IMR-90 (cell line): ENCODE results near the gene LPCAT4. TPM values are rescaled to one million over a fixed set of nuclear protein-coding genes. Genes with fewer than 3 reads are reported as not detected.

Source experiments
- ATAC-seq: fragments of 200-7000 bp; cut with Tn5 transposase; 2 replicates; pipeline ENCODE4 v1.9.1; 2020; ENCODE audit warnings: low read depth, mild to moderate bottlenecking, moderate library complexity
- BruUV-seq: library from RNA; stranded (reverse); fragments of 400-500 nt; replicated peaks from 2 replicates; lab custom pipeline; 2021; lab: Mats Ljungman, UMichigan
- CTCF ChIA-PET: fragments of 300-600 bp; formaldehyde crosslinking; extraction: SDS; loops from one replicate; lab custom pipeline; 2021; ENCODE audit warnings: antibody characterized with exemption; lab: Yijun Ruan, JAX
- POLR2A ChIA-PET: fragments of 300-600 bp; sonication (Branson Sonifier 250); formaldehyde crosslinking; loops from one replicate; lab custom pipeline; 2022; ENCODE audit warnings: antibody characterized with exemption; ENCODE audit not compliant: unreplicated experiment; lab: Charles Lee
- DNase-seq: peaks from one replicate; pipeline ENCODE4 v3.0.0; 2013
- H2AFZ ChIP-seq: replicated peaks from 2 replicates; pipeline ENCODE3; 2013; ENCODE audit warnings: low read length, mild to moderate bottlenecking; ENCODE audit not compliant: poor library complexity
- H2AK5ac ChIP-seq: 2 replicates; pipeline ENCODE4 v1.6.1; 2013; ENCODE audit warnings: low read depth, low read length, inconsistent platforms
- H2AK9ac ChIP-seq: replicated peaks from 2 replicates; pipeline ENCODE3; 2013; ENCODE audit warnings: mild to moderate bottlenecking, low read depth, low read length, moderate library complexity; ENCODE audit not compliant: poor library complexity
- H2BK120ac ChIP-seq: 2 replicates; pipeline ENCODE4 v1.6.1; 2013; ENCODE audit warnings: low read depth, low read length, inconsistent platforms
- H2BK15ac ChIP-seq: 3 replicates; pipeline ENCODE4 v1.6.1; 2013; ENCODE audit warnings: low read depth, low read length, inconsistent platforms
- H2BK20ac ChIP-seq: 2 replicates; pipeline ENCODE4 v1.6.1; 2013; ENCODE audit warnings: low read depth, mild to moderate bottlenecking, inconsistent platforms, low read length, moderate library complexity
- H2BK5ac ChIP-seq: 2 replicates; pipeline ENCODE4 v1.6.1; 2013; ENCODE audit warnings: mild to moderate bottlenecking, low read depth, low read length, inconsistent platforms; ENCODE audit not compliant: poor library complexity, severe bottlenecking
- H3K14ac ChIP-seq: replicated peaks from 2 replicates; pipeline ENCODE4 v1.6.1; 2013; ENCODE audit warnings: low read depth, low read length, inconsistent platforms
- H3K18ac ChIP-seq: 2 replicates; pipeline ENCODE4 v1.6.1; 2013; ENCODE audit warnings: low read depth, low read length, control low read depth
- H3K23ac ChIP-seq: 2 replicates; pipeline ENCODE4 v1.6.1; 2013; ENCODE audit warnings: low read depth, low read length, inconsistent platforms
- H3K27ac ChIP-seq: 2 replicates; pipeline ENCODE4 v1.5.1; 2013; ENCODE audit warnings: mild to moderate bottlenecking, control low read depth, low read length; ENCODE audit not compliant: insufficient read depth
- H3K27me3 ChIP-seq: 2 replicates; pipeline ENCODE4 v1.6.1; 2013; ENCODE audit warnings: low read length; ENCODE audit not compliant: control insufficient read depth, insufficient read depth
- H3K36me3 ChIP-seq: 2 replicates; pipeline ENCODE4 v1.6.1; 2013; ENCODE audit warnings: low read length, mixed read lengths; ENCODE audit not compliant: control insufficient read depth, insufficient read depth
- H3K4ac ChIP-seq: 2 replicates; pipeline ENCODE4 v1.6.1; 2013; ENCODE audit warnings: low read depth, low read length, inconsistent platforms
- H3K4me1 ChIP-seq: 2 replicates; pipeline ENCODE4 v1.6.1; 2013; ENCODE audit warnings: low read length, mixed read lengths; ENCODE audit not compliant: control insufficient read depth, insufficient read depth
- H3K4me2 ChIP-seq: 2 replicates; pipeline ENCODE4 v1.6.1; 2013; ENCODE audit warnings: low read depth, mild to moderate bottlenecking, control low read depth, low read length, moderate library complexity
- H3K4me3 ChIP-seq: 2 replicates; pipeline ENCODE4 v1.5.1; 2013; ENCODE audit warnings: low read depth, mild to moderate bottlenecking, control low read depth, low read length, moderate library complexity; ENCODE audit not compliant: insufficient read depth
- H3K56ac ChIP-seq: 2 replicates; pipeline ENCODE4 v1.6.1; 2013; ENCODE audit warnings: low read length, inconsistent platforms; ENCODE audit not compliant: insufficient read depth; ENCODE audit errors: extremely low read depth
- H3K79me1 ChIP-seq, 2 experiments: 2 replicates each; pipeline ENCODE4 v1.6.1; 2013; ENCODE audit warnings: low read length in 2 of 2, inconsistent platforms in 1 of 2, low read depth in 1 of 2
- H3K9ac ChIP-seq: 2 replicates; pipeline ENCODE4 v1.6.1; 2013; ENCODE audit warnings: low read depth, low read length, control low read depth
- H3K9me1 ChIP-seq: 2 replicates; pipeline ENCODE4 v1.6.1; 2013; ENCODE audit warnings: low read length, inconsistent platforms; ENCODE audit not compliant: insufficient read depth
- H3K9me3 ChIP-seq: 2 replicates; pipeline ENCODE4 v1.6.1; 2013; ENCODE audit warnings: low read length; ENCODE audit not compliant: control insufficient read depth, insufficient read depth
- H4K20me1 ChIP-seq: 2 replicates; pipeline ENCODE4 v1.6.1; 2013; ENCODE audit warnings: low read length, inconsistent platforms; ENCODE audit not compliant: insufficient read depth
- H4K5ac ChIP-seq: 2 replicates; pipeline ENCODE4 v1.6.1; 2013; ENCODE audit warnings: mild to moderate bottlenecking, low read depth, low read length, control low read depth
- H4K8ac ChIP-seq, 2 experiments: 2 replicates each; pipeline ENCODE4 v1.6.1; 2013; ENCODE audit warnings: low read depth in 2 of 2, low read length in 2 of 2, control low read depth in 1 of 2, inconsistent platforms in 1 of 2
- H4K91ac ChIP-seq: 2 replicates; pipeline ENCODE4 v1.6.1; 2013; ENCODE audit warnings: low read depth, low read length, inconsistent platforms; ENCODE audit not compliant: insufficient read depth
- BHLHE40 ChIP-seq: fragments of 150-350 bp; IDR thresholded peaks from 2 replicates; pipeline ENCODE4 v1.6.1; 2016; ENCODE audit warnings: mild to moderate bottlenecking, low read depth, low read length
- CEBPB ChIP-seq: IDR thresholded peaks from 2 replicates; pipeline ENCODE4 v1.6.1; 2012; ENCODE audit warnings: low read depth, low read length, improper control_type of control experiment
- CHD1 ChIP-seq: IDR thresholded peaks from 2 replicates; pipeline ENCODE4 v1.6.1; 2012; ENCODE audit warnings: low read depth, low read length, improper control_type of control experiment
- FOS ChIP-seq: fragments of 150-350 bp; IDR thresholded peaks from 2 replicates; pipeline ENCODE4 v1.6.1; 2016; ENCODE audit warnings: low read depth, low read length
- MAFK ChIP-seq: IDR thresholded peaks from 2 replicates; pipeline ENCODE4 v1.6.1; 2012; ENCODE audit warnings: low read depth, low read length, improper control_type of control experiment
- MAZ ChIP-seq: IDR thresholded peaks from 2 replicates; pipeline ENCODE4 v1.6.1; 2012; ENCODE audit warnings: low read depth, mild to moderate bottlenecking, low read length, improper control_type of control experiment, moderate library complexity, borderline replicate concordance
- MXI1 ChIP-seq: IDR thresholded peaks from 2 replicates; pipeline ENCODE4 v1.6.1; 2012; ENCODE audit warnings: low read depth, mild to moderate bottlenecking, low read length, moderate library complexity, borderline replicate concordance
- POLR2A ChIP-seq: IDR thresholded peaks from 2 replicates; pipeline ENCODE4 v1.6.1; 2012; ENCODE audit warnings: mild to moderate bottlenecking, low read depth, low read length
- RAD21 ChIP-seq: IDR thresholded peaks from 2 replicates; pipeline ENCODE4 v1.6.1; 2012; ENCODE audit warnings: low read length, improper control_type of control experiment
- RCOR1 ChIP-seq: IDR thresholded peaks from 2 replicates; pipeline ENCODE4 v1.6.1; 2012; ENCODE audit warnings: mild to moderate bottlenecking, low read length, improper control_type of control experiment; ENCODE audit not compliant: insufficient replicate concordance
- RFX5 ChIP-seq: IDR thresholded peaks from 2 replicates; pipeline ENCODE4 v1.8.0; 2012; ENCODE audit warnings: low read depth, mild to moderate bottlenecking, low read length, moderate library complexity
- SMC3 ChIP-seq: fragments of 150-350 bp; IDR thresholded peaks from 2 replicates; pipeline ENCODE4 v1.6.1; 2016; ENCODE audit warnings: low read depth, mild to moderate bottlenecking, antibody characterized with exemption, low read length, moderate library complexity
- WGBS, 2 experiments: methylation state at CpG; one replicate each; pipeline versions ENCODE4 v1.1.5 to v1.1.7; 2013; ENCODE audit warnings: missing lambda C conversion rate in 2 of 2; ENCODE audit not compliant: insufficient read length in 1 of 2; ENCODE audit errors: extremely low coverage in 2 of 2; 5-methylcytosine and 5-hydroxymethylcytosine counted together
- dilution Hi-C: fragments of 300-500 bp; cut with HindIII; formaldehyde crosslinking; loops from one replicate; pipeline ENCODE4 v1.14.3; 2018; ENCODE audit warnings: low sequenced_read_pairs; ENCODE audit not compliant: unreplicated experiment
- in situ Hi-C: fragments of 300-500 bp; cut with MboI; formaldehyde crosslinking; loops from 3 replicates; pipeline ENCODE4 v1.14.3; 2019; ENCODE audit warnings: low sequenced_read_pairs, inconsistent platforms, mixed read lengths
- intact Hi-C: fragments of 100-400 bp; cut with micrococcal nuclease; formaldehyde crosslinking; loops from 2 replicates; pipeline ENCODE4 v1.10.0; 2022
- polyA plus RNA-seq, 3 experiments: library from polyadenylated mRNA; depleted of rRNA; stranded (reverse); fragments of >200 nt; gene quantifications; 2 replicates each; pipeline ENCODE4 v1.2.3, GENCODE V29; 2012; ENCODE audit warnings: low replicate concordance in 1 of 3
- total RNA-seq: library from RNA; depleted of rRNA; stranded (reverse); fragments of >200 nt; gene quantifications from 2 replicates; pipeline ENCODE4 v1.2.3, GENCODE V29; 2012
- TF ChIP-seq, protein P1 (sequence below): fragments of 150-350 bp; IDR thresholded peaks from 2 replicates; pipeline ENCODE4 v1.6.1; 2016; ENCODE audit warnings: low read depth, mild to moderate bottlenecking, low read length, moderate library complexity, borderline replicate concordance
- TF ChIP-seq, protein P2 (sequence below): fragments of 150-350 bp; IDR thresholded peaks from 2 replicates; pipeline ENCODE4 v1.6.1; 2017; ENCODE audit warnings: mild to moderate bottlenecking, antibody characterized with exemption, low read length, low read depth

The LPCAT4 gene
- total and polyA plus RNA-seq, 2 of the 4 experiments (the other 2 are of a cell fraction) = 3.8 to 44.4 TPM

DNA sequence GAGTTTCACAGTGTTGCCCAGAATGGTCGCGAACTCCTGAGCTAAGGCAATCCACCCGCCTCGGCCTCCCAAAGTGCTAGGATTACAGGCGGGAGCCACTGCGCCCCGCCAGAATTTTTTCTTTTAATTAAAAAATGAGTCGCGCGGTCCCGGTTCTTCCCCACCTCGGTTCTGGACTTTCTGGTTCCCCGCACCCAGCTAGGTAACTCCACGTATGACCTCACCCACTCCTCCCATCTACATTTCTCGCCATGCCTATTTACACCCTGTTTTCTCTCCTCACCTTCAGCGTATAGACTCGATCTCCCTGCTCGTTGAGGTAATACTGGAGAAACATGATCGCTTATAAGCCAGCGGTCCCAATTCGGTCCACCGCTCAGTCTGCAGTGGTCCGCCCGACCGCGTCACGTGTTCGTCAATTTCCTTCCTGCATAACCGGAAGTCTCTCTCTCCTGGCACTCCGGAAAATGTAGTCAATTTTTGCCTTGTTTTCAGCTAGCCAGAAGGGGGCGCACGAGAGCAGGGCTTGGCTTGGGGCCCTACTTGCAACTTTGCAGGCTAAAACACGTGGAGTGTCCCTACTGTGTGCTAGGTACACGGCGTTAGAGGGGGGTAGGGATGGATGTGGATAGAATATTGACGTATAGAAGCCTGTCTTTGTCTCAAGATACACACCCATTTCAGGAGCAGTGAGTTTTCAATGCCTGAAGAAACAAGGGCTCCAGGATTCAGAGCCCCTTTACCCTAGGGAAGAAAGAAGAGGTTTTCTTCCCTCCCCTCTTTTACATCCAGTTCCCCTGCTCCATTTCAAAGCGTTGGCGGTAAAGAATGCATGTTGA is 24.0 kb downstream of the LPCAT4 start, which contains the start of the genes NOP10 and NUTM1:
Gene NOP10, minus strand, starts transcription at position 400 of the 839 bp plus-strand sequence. Its CDS starts 63 bp downstream, at position 337.
Gene NUTM1, plus strand, starts transcription at position 579 of the 839 bp plus-strand sequence. CDS start 382 bp downstream, outside the sequence.
- H3K56ac ChIP-seq = peak within 1 kb of the TSS; percentile 95
- TF ChIP-seq POLR2A = peak; percentile 75
- TF ChIP-seq CHD1 = no peak
- TF ChIP-seq, protein P1, sequence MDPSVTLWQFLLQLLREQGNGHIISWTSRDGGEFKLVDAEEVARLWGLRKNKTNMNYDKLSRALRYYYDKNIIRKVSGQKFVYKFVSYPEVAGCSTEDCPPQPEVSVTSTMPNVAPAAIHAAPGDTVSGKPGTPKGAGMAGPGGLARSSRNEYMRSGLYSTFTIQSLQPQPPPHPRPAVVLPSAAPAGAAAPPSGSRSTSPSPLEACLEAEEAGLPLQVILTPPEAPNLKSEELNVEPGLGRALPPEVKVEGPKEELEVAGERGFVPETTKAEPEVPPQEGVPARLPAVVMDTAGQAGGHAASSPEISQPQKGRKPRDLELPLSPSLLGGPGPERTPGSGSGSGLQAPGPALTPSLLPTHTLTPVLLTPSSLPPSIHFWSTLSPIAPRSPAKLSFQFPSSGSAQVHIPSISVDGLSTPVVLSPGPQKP = no peak
- TF ChIP-seq MAZ = peak; percentile 38; the same call in 1 of the 2 replicates
- TF ChIP-seq BHLHE40 = peak; percentile 75
- peak; percentile 78 for TF ChIP-seq SMC3
- TF ChIP-seq, protein P2, sequence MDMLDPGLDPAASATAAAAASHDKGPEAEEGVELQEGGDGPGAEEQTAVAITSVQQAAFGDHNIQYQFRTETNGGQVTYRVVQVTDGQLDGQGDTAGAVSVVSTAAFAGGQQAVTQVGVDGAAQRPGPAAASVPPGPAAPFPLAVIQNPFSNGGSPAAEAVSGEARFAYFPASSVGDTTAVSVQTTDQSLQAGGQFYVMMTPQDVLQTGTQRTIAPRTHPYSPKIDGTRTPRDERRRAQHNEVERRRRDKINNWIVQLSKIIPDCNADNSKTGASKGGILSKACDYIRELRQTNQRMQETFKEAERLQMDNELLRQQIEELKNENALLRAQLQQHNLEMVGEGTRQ = peak; percentile 98
- TF ChIP-seq MAFK = no peak
- no peak for TF ChIP-seq RCOR1
- TF ChIP-seq RFX5 = no peak
- no peak for TF ChIP-seq CEBPB
- TF ChIP-seq MXI1 = 0 out of 2 replicates have a peak, but pooled peaks have one; percentile 53
- peak; percentile 69 for TF ChIP-seq RAD21
- no peak for TF ChIP-seq FOS

More for the DNA sequence above, 24.0 kb downstream of the LPCAT4 start, which contains the start of the genes NOP10 and NUTM1:
- ChIA-PET POLR2A (interaction anchor here (0.6 to 0.7 kb wide), 2 partner anchors 29 to 245 kb away, joined by 3 to 16 read pairs; no protein-coding TSS in a partner anchor), CTCF (interaction anchor here (0.6 to 1.4 kb wide), 5 partner anchors 25 to 245 kb away, joined by 3 to 5 read pairs (median 4); partner anchors contain the start of genes KATNBL1 and LPCAT4)
- H2AK9ac ChIP-seq = peak within 1 kb of the TSS; percentile 90
- H3K4me1 ChIP-seq = peaks cover 3% of the 10 kb centered on the region; the same call in 1 of the 2 replicates
- H2AFZ ChIP-seq = peak within 1 kb of the TSS; percentile 94
- no peaks in the 10 kb centered on the region for H3K27me3 ChIP-seq
- WGBS, 2 experiments = 4% methylated on average over 8 of the region's 38 CpGs; no CpG with 5 or more reads in 1 of the 2 experiments
- H2BK5ac ChIP-seq = peak within 1 kb of the TSS; percentile 96
- intact Hi-C loops (loop anchor here (1.0 kb wide), 3 partner anchors 24 to 245 kb away; partner anchors contain the start of gene LPCAT4), in situ Hi-C loops (no loop called here), dilution Hi-C loops (no loop called here)
- H3K4me3 ChIP-seq = peak within 1 kb of the TSS; percentile 90
- H2BK120ac ChIP-seq = peak within 1 kb of the TSS; percentile 83
- no TSS peak for BruUV-seq
- H4K8ac ChIP-seq = peak within 1 kb of the TSS; percentile 63 to 97
- H3K14ac ChIP-seq = peak within 1 kb of the TSS; percentile 100
- H3K79me1 ChIP-seq = peaks cover 0 to 22% of the 10 kb centered on the region in 2 experiments; a peak in 2 of 4 replicates
- H2AK5ac ChIP-seq = peak within 1 kb of the TSS; percentile 94
- H4K91ac ChIP-seq = peak within 1 kb of the TSS; percentile 93
- H3K9me3 ChIP-seq = no peaks in the 10 kb centered on the region
- DNase-seq (peak; percentile 93), ATAC-seq (peak; percentile 84)
- peak within 1 kb of the TSS; percentile 99 for H3K23ac ChIP-seq
- peak within 1 kb of the TSS; percentile 98 for H3K4ac ChIP-seq
- H3K27ac ChIP-seq = peak within 1 kb of the TSS; percentile 90
- 0 out of 2 replicates have a peak, but pooled peaks cover 3% of the 10 kb centered on the region for H3K9me1 ChIP-seq
- peak within 1 kb of the TSS; percentile 97 for H4K5ac ChIP-seq
- H3K4me2 ChIP-seq = peak within 1 kb of the TSS; percentile 76
- peak within 1 kb of the TSS; percentile 27; the same call in 1 of the 2 replicates for H2BK20ac ChIP-seq
- peaks cover 7% of the 10 kb centered on the region for H3K36me3 ChIP-seq
- no peak within 1 kb of the TSS; the same call in 2 of the 3 replicates for H2BK15ac ChIP-seq
- H4K20me1 ChIP-seq = peaks cover 3% of the 10 kb centered on the region; the same call in 1 of the 2 replicates
- H3K18ac ChIP-seq = peak within 1 kb of the TSS; percentile 96
- peak within 1 kb of the TSS; percentile 96 for H3K9ac ChIP-seq
